ENCODE measurements around the gene C14orf180.

Gene C14orf180

DNA sequence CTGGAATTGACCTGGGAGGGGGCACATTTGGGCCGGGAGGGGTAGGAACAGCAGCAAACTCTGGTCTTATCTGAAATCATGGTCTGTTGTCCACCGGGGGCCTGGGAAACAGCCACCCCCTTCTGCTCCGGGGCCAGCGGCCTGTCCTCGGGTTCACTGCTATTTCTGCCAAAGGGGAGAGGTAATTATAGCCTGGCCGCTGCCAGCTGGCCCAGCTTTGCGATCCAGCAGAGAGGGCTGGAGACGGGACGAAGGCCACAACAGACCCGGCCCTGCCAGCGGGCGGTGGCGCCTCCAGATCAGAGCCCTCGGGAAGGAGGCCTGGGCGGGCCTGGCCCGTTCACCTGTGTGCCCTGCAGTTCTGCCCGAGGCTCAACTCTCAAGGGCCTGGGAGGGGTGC is at the start of gene C14orf180:
TSS of gene C14orf180 (plus strand) at position 258 of the 400 bp plus-strand sequence. CDS start 6,667 bp downstream, outside the sequence.
- no peak for DNase-seq (ENCODE audit: low read depth)

GRCh38 chr14:104530646-104531045 is 48.9 kb upstream of the C14orf180 start:
- no peak for DNase-seq (ENCODE audit: low read depth)

GRCh38 chr14:104531421-104532190 is 48.0 kb upstream of the C14orf180 start:
- no peak for DNase-seq (ENCODE audit: low read depth)

GRCh38 chr14:104532191-104532555 is 47.4 kb upstream of the C14orf180 start:
- no peak for DNase-seq (ENCODE audit: low read depth)

DNA sequence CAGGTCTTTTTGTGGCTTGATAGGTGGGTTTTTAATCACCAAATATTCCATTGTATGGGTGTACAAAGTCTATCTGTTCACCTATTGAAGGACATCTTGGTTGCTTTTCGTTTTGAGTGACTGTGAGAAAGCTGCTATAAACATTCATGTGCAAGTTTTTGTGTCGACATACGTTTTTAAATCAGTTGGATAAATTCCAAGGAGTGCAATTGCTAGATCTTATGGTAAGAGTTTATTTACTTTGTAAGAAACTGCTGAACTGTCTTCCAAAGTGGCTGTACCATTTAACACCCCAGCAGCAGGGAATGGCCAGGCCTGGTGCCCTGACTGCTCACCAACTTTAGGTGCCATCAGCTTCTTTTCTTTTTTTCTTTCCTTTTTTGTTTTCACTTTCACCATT is 45.5 kb upstream of the C14orf180 start:
- DNase-seq (ENCODE audit: low read depth) = no peak

DNA sequence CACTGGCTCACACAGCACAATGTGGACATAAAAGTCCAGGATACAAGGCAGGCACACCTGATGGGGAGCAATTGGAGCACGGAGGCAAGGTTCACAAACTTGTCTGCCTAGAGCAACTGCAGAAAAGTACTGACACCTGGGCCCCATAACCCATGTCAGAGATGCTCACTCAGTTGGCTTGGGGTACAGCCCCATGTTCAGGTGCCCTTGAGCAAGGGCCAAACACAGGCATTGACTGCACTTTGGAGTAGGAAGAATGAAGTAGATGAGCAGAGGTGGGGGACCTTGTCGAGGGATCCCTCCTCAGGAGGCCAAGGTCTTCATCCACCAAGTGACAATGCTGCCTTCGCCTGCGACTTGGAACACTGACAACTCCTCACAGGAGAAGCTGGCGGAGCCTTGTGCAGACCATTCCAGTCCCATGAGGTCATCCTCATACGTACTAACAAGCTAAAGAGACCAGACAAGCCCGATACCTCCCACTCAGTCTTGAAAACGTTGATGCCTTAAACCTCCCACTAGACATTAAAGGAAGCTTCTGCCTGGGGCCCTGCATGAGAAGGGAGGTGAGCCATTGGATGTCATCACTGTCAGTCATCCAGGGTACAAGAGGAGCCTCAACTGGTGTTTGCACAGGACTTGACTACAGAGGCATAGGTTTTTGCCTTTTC is 42.5 kb upstream of the C14orf180 start:
- DNase-seq (ENCODE audit: low read depth) = no peak

GRCh38 chr14:104537613-104537988 is 42.0 kb upstream of the C14orf180 start:
- DNase-seq (ENCODE audit: low read depth) = no peak

DNA sequence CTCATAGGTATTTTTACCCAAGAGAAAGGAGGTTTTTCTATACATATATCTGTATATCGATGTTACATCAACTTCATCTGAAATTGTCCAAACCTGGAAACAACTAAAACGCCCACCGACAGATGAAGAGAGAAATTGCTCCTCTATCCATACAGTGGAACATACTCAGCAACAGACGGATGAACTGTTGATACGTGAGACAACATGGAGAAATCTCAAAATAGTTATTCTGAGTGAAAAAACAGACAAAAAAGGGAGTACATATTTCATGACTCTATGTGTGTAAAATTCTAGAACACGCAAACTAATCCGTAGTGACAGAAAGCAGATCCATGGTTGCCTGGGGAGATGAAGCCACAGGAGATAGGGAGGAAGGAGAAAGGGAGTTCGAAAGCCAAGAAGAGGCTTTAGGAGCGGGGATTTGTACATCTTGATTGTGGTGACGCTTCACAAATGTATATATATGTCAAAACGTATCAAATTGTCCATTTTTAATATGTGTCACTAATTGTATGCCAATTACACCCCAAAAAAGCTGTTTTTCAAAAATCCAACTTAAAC is 37.6 kb upstream of the C14orf180 start:
- no peak for DNase-seq (ENCODE audit: low read depth)

- no peak for DNase-seq (ENCODE audit: low read depth)
Measured at GRCh38 chr14:104542871-104543830, 36.4 kb upstream of the C14orf180 start.

GRCh38 chr14:104544362-104544961 is 35.1 kb upstream of the C14orf180 start:
- no peak for DNase-seq (ENCODE audit: low read depth)

- DNase-seq (ENCODE audit: low read depth) = no peak
Measured at GRCh38 chr14:104545151-104545941, 34.2 kb upstream of the C14orf180 start.

- DNase-seq (ENCODE audit: low read depth) = no peak
Measured at GRCh38 chr14:104545942-104546501, 33.5 kb upstream of the C14orf180 start.

GRCh38 chr14:104546591-104547309 is 32.8 kb upstream of the C14orf180 start:
- no peak for DNase-seq (ENCODE audit: low read depth)

- no peak for DNase-seq (ENCODE audit: low read depth)
Measured at GRCh38 chr14:104547310-104547997, 32.1 kb upstream of the C14orf180 start.

GRCh38 chr14:104547998-104548700 is 31.4 kb upstream of the C14orf180 start:
- DNase-seq (ENCODE audit: low read depth) = no peak

DNA sequence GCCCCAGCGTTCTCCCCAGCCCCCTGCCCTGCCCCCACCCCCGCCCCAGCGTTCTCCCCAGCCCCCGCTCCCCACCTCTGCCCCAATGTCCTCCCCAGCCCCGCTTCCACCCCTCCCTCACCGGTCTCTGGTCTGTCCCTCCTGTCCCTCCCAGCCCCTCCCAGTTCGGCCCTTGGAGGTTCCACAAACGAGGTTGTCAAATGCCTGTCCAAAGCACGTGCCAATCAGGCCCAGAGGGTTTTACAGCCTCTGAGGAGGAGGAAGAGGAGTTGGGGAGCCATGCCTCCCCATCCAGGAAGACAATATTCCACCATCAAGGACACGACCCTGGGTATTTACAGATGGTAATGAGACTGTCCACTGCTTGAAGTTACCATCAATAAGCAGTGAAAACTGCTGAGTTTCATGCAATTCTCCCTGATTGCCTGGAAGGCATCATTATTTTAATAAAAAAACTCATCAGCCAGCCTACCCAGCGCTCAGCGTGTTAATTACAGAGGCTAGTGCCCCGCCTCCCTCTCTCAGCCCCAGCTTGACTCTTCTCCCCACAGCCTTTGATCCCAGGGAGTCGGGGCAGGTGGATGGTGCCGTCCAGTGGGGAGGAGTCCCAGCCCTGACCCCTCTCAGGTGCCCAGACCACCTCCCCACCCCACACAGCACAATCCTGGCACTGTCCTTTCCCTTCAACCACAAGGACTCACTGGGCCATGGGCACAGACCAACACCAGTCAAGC is 30.6 kb upstream of the C14orf180 start:
- DNase-seq (ENCODE audit: low read depth) = no peak

GRCh38 chr14:104549536-104550339 is 29.8 kb upstream of the C14orf180 start:
- no peak for DNase-seq (ENCODE audit: low read depth)

All from stimulated activated CD8-positive, alpha-beta memory T cell treated with anti-CD3 and anti-CD28 coated beads, Interleukin-15, amount 100 ng/mL, for 1 hour (primary cell).